Measurements from ENCODE around the gene CCL26. TPM values are rescaled to one million over a fixed set of nuclear protein-coding genes. Genes with fewer than 3 reads are reported as not detected.
"Not testable (repeated sequence)": the region's sequence is repeated elsewhere in the genome, so short reads cannot be mapped to it uniquely, and the experiment has no call there.

The CCL26 gene
- total and polyA plus RNA-seq, 8 donors = 0.25 to 0.58 (median 0.36) TPM; not detected in 3

GRCh38 chr7:75776295-75776971 is 4.4 kb upstream of the CCL26 start:
- Histone ChIP-seq H3K4me3 (no peak overlapping the region), H3K4me1 (no peaks in the 10 kb centered on the region), H3K9me3 (no peaks in the 10 kb centered on the region), H3K27ac (no peak overlapping the region), H3K36me3 (no peaks in the 10 kb centered on the region), H3K27me3 (peaks cover 0 to 5% of the 10 kb centered on the region in 2 donors)
- ATAC-seq (peak; percentile 35), DNase-seq (no peak)
- TF ChIP-seq, protein P1, sequence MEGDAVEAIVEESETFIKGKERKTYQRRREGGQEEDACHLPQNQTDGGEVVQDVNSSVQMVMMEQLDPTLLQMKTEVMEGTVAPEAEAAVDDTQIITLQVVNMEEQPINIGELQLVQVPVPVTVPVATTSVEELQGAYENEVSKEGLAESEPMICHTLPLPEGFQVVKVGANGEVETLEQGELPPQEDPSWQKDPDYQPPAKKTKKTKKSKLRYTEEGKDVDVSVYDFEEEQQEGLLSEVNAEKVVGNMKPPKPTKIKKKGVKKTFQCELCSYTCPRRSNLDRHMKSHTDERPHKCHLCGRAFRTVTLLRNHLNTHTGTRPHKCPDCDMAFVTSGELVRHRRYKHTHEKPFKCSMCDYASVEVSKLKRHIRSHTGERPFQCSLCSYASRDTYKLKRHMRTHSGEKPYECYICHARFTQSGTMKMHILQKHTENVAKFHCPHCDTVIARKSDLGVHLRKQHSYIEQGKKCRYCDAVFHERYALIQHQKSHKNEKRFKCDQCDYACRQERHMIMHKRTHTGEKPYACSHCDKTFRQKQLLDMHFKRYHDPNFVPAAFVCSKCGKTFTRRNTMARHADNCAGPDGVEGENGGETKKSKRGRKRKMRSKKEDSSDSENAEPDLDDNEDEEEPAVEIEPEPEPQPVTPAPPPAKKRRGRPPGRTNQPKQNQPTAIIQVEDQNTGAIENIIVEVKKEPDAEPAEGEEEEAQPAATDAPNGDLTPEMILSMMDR (IDR thresholded peaks at IDR 0.05) = no peak
- intact Hi-C loops (cut with DNase I) = no loop called here

GRCh38 chr7:75773958-75774357 is 1.9 kb upstream of the CCL26 start:
- H3K4me3 ChIP-seq; ATAC-seq; DNase-seq; H3K9me3 ChIP-seq; H3K27ac ChIP-seq; H3K27me3 ChIP-seq; intact Hi-C loops (cut with DNase I); H3K36me3 ChIP-seq; H3K4me1 ChIP-seq: not testable (repeated sequence)

GRCh38 chr7:75771224-75771623 is 787 bp downstream of the CCL26 start:
- Histone ChIP-seq H3K4me3 (no peak overlapping the region), H3K4me1 (no peaks in the 10 kb centered on the region), H3K9me3 (no peaks in the 10 kb centered on the region), H3K36me3 (no peaks in the 10 kb centered on the region), H3K27me3 (no peaks in the 10 kb centered on the region), H3K27ac (no peak overlapping the region)
- ATAC-seq (no peak), DNase-seq (no peak)
- intact Hi-C loops (cut with DNase I) = no loop called here
- TF ChIP-seq, protein P1 (IDR thresholded peaks at IDR 0.05) = no peak

DNA sequence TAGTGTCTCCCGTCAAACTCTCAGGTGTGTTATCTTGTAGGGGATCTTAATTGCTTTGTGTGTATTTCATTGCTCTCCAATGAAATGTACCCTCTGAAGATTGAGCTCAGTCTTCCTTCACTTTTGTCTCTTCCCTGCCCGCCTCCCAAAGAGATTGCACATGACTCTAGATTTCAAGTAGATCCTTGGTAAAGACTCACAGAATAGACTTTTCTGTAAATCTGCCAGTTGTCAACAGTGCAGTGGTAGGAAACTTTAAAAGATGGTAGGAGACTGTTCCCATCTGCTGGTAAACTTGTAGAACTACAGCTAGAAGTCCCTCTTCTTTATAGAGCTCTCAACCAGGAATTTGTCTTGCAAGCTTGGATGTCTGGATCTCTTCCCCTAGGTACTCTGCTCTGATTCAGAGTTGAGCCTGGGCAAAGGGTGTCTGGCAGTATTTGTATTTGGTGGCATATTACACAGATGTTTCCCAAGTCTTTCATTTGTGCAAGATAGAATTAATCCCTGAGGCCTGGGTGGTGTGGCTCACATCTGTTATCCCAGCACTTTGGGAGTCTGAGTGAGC is 9.6 kb downstream of the CCL26 start:
- ATAC-seq (peak; percentile 93), DNase-seq (peak in 2 of 4 donors; percentile 39 to 69)
- Histone ChIP-seq H3K27me3 (no peaks in the 10 kb centered on the region), H3K36me3 (no peaks in the 10 kb centered on the region), H3K4me1 (peaks cover 0 to 6% of the 10 kb centered on the region in 2 donors), H3K4me3 (no peak overlapping the region), H3K9me3 (no peaks in the 10 kb centered on the region), H3K27ac (no peak overlapping the region)
- TF ChIP-seq, protein P1 (IDR thresholded peaks at IDR 0.05) = peak in 1 of 2 donors; percentile 62
- intact Hi-C loops (cut with DNase I) = no loop called here

DNA sequence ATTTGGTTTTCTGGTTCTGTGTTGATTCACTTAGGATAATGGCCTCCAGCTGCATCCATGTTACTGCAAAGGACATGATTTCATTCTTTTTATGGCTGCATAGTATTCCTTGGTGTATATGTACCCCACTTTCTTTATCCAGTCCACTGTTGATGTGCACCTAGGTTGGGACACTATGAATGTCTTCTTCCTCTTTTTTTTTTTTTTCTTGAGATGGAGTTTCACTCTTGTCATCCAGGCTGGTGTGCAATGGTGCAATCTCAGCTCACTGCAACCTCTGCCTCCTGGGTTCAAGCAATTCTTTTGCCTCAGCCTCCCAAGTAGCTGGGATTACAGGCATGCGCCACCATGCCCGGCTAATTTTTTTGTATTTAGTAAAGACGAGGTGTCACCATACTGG is 10.2 kb downstream of the CCL26 start:
- H3K9me3 ChIP-seq; DNase-seq; H3K36me3 ChIP-seq; H3K27ac ChIP-seq; H3K4me3 ChIP-seq; intact Hi-C loops (cut with DNase I); H3K4me1 ChIP-seq; H3K27me3 ChIP-seq; ATAC-seq: not testable (repeated sequence)

- Histone ChIP-seq H3K4me1 (peaks cover 0 to 6% of the 10 kb centered on the region in 2 donors), H3K27me3 (no peaks in the 10 kb centered on the region), H3K27ac (no peak overlapping the region), H3K4me3 (no peak overlapping the region), H3K9me3 (no peaks in the 10 kb centered on the region), H3K36me3 (no peaks in the 10 kb centered on the region)
- TF ChIP-seq, protein P1 (IDR thresholded peaks at IDR 0.05) = no peak
- intact Hi-C loops (cut with DNase I) = no loop called here
- no peak for DNase-seq
- ATAC-seq = no peak
These were observed 13.5 kb downstream of the CCL26 start for GRCh38 chr7:75758491-75758890.

Data from left lung (tissue), 10 donors.